B cell (primary cell): ENCODE data around the gene TIPIN.

Experiments
- EZH2 ChIP-seq: IDR thresholded peaks from 2 replicates; pipeline ENCODE4 v1.6.1; 2012; ENCODE audit warnings: borderline replicate concordance, low read depth, mild to moderate bottlenecking, moderate library complexity, low read length; ENCODE audit not compliant: insufficient read depth, poor library complexity, severe bottlenecking
- TF ChIP-seq, protein P1 (sequence below): fragments of 200-600 bp; IDR thresholded peaks from one replicate; pipeline ENCODE4 v1.8.0; 2022; ENCODE audit warnings: antibody characterized with exemption, mild to moderate bottlenecking

GRCh38 chr15:66386204-66387123 lies 30.0 kb upstream of the TIPIN start, which contains the start of gene MAP2K1:
- no peak for TF ChIP-seq EZH2
- TF ChIP-seq, protein P1, sequence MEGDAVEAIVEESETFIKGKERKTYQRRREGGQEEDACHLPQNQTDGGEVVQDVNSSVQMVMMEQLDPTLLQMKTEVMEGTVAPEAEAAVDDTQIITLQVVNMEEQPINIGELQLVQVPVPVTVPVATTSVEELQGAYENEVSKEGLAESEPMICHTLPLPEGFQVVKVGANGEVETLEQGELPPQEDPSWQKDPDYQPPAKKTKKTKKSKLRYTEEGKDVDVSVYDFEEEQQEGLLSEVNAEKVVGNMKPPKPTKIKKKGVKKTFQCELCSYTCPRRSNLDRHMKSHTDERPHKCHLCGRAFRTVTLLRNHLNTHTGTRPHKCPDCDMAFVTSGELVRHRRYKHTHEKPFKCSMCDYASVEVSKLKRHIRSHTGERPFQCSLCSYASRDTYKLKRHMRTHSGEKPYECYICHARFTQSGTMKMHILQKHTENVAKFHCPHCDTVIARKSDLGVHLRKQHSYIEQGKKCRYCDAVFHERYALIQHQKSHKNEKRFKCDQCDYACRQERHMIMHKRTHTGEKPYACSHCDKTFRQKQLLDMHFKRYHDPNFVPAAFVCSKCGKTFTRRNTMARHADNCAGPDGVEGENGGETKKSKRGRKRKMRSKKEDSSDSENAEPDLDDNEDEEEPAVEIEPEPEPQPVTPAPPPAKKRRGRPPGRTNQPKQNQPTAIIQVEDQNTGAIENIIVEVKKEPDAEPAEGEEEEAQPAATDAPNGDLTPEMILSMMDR: peak; percentile 80
